Neuronal stem cell (in vitro differentiated cells): ENCODE results near the gene TSPAN4.

Source experiments
- DNase-seq: peaks from one replicate; pipeline ENCODE4 v3.0.0-alpha.2; 2013; ENCODE audit warnings: low spot score
- H2AFZ ChIP-seq: one replicate; pipeline ENCODE4 v1.6.1; 2013; ENCODE audit warnings: mild to moderate bottlenecking, low read length, inconsistent platforms
- H2AK5ac ChIP-seq: 2 replicates; pipeline ENCODE4 v1.6.1; 2013; ENCODE audit warnings: low read depth, mild to moderate bottlenecking, inconsistent platforms, low read length, moderate library complexity, mixed read lengths
- H2BK120ac ChIP-seq: 2 replicates; pipeline ENCODE4 v1.6.1; 2013; ENCODE audit warnings: low read depth, mild to moderate bottlenecking, inconsistent platforms, low read length, moderate library complexity, mixed read lengths
- H2BK12ac ChIP-seq: one replicate; pipeline ENCODE4 v1.6.1; 2013; ENCODE audit warnings: low read length, inconsistent platforms
- H2BK15ac ChIP-seq: 2 replicates; pipeline ENCODE4 v1.6.1; 2013; ENCODE audit warnings: mild to moderate bottlenecking, low read length, inconsistent platforms, mixed read lengths
- H2BK5ac ChIP-seq: one replicate; pipeline ENCODE4 v1.6.1; 2013; ENCODE audit warnings: inconsistent platforms, mild to moderate bottlenecking, low read length, moderate library complexity
- H3K14ac ChIP-seq: one replicate; pipeline ENCODE4 v1.6.1; 2013; ENCODE audit warnings: low read length, inconsistent platforms
- H3K18ac ChIP-seq: 2 replicates; pipeline ENCODE4 v1.6.1; 2013; ENCODE audit warnings: low read length, inconsistent platforms
- H3K23ac ChIP-seq: 2 replicates; pipeline ENCODE4 v1.6.1; 2013; ENCODE audit warnings: low read depth, mild to moderate bottlenecking, mixed read lengths, low read length, inconsistent platforms; ENCODE audit not compliant: poor library complexity
- H3K27ac ChIP-seq: replicated peaks from 3 replicates; pipeline ENCODE4 v1.5.1; 2013; ENCODE audit warnings: low read length, inconsistent platforms
- H3K27me3 ChIP-seq, 3 experiments: 2 replicates each; pipeline ENCODE4 v1.6.1; 2013; ENCODE audit warnings: low read length in 3 of 3, mild to moderate bottlenecking in 2 of 3, inconsistent platforms in 1 of 3, low read depth in 1 of 3, mixed read lengths in 1 of 3, moderate library complexity in 1 of 3; ENCODE audit not compliant: control insufficient read depth in 3 of 3, insufficient read depth in 3 of 3
- H3K36me3 ChIP-seq, 2 donors: replicated peaks in 1 of 2; 2 replicates each; pipeline ENCODE4 v1.6.1; 2013; ENCODE audit warnings: low read length in 2 of 2; ENCODE audit not compliant: control insufficient read depth in 2 of 2, insufficient read depth in 2 of 2
- H3K4ac ChIP-seq: 2 replicates; pipeline ENCODE4 v1.6.1; 2013; ENCODE audit warnings: inconsistent platforms, mild to moderate bottlenecking, low read length, moderate library complexity
- H3K4me1 ChIP-seq, 2 donors: 1 replicate in 1 of 2; 2 replicates in 1 of 2; pipeline ENCODE4 v1.6.1; 2013; ENCODE audit warnings: low read length in 2 of 2, low read depth in 1 of 2; ENCODE audit not compliant: control insufficient read depth in 2 of 2, insufficient read depth in 1 of 2
- H3K4me2 ChIP-seq: one replicate; pipeline ENCODE4 v1.6.1; 2013; ENCODE audit warnings: mild to moderate bottlenecking, low read length, inconsistent platforms; ENCODE audit not compliant: insufficient read depth, poor library complexity, severe bottlenecking
- H3K4me3 ChIP-seq, 2 donors: 2 replicates each; pipeline ENCODE4 v1.5.1; 2013; ENCODE audit warnings: low read length in 2 of 2, mild to moderate bottlenecking in 2 of 2, inconsistent platforms in 1 of 2, moderate library complexity in 1 of 2
- H3K79me1 ChIP-seq: one replicate; pipeline ENCODE4 v1.6.1; 2013; ENCODE audit warnings: low read depth, mild to moderate bottlenecking, inconsistent platforms, low read length, moderate library complexity
- H3K9ac ChIP-seq: one replicate; pipeline ENCODE4 v1.6.1; 2013; ENCODE audit warnings: mild to moderate bottlenecking, low read depth, low read length, inconsistent platforms; ENCODE audit not compliant: poor library complexity
- H3K9me3 ChIP-seq, 2 donors: replicated peaks in 1 of 2; 2 replicates each; pipeline versions ENCODE3 to v1.6.1; 2013; ENCODE audit warnings: low read length in 2 of 2, mild to moderate bottlenecking in 2 of 2, inconsistent platforms in 1 of 2, low read depth in 1 of 2, mixed read lengths in 1 of 2, moderate library complexity in 1 of 2; ENCODE audit not compliant: control insufficient read depth in 2 of 2, insufficient read depth in 1 of 2
- H4K8ac ChIP-seq: one replicate; pipeline ENCODE4 v1.6.1; 2013; ENCODE audit warnings: low read depth, mild to moderate bottlenecking, inconsistent platforms, low read length, moderate library complexity
- H4K91ac ChIP-seq: one replicate; pipeline ENCODE4 v1.6.1; 2013; ENCODE audit warnings: low read length, low read depth, mild to moderate bottlenecking, inconsistent platforms; ENCODE audit not compliant: poor library complexity
- WGBS, 2 donors: extraction: QIAGEN DNeasy Blood & Tissue Kit; methylation state at CpG; one replicate each; pipeline ENCODE4 v1.1.7; 2013; ENCODE audit warnings: missing lambda C conversion rate in 2 of 2, mixed read lengths in 1 of 2; ENCODE audit not compliant: insufficient read length in 2 of 2, insufficient replicate concordance in 1 of 2; ENCODE audit errors: extremely low coverage in 2 of 2; 5-methylcytosine and 5-hydroxymethylcytosine counted together

The TSPAN4 gene

DNA sequence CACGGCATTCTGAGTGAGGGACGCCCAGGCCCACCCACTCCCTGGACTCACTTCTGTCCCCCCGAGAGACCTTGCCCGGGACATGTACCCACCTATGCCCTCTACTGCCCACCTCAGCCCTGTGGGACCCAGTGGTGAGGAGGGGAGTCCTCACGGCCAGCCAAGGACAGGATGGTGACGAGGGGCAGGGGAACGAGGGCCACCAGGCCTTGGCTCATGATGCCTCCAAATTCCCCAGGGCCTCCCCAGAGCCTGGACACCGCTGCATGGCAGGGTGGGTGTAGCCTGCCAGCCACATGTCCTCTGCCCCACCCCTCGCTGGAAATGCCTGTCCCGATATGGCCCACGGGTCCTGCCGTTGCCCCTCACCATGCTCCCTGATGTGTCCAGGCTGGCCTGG lies 26.1 kb downstream of the TSPAN4 start:
- Histone ChIP-seq H3K23ac (no peak overlapping the region), H3K14ac (no peak overlapping the region), H3K36me3 (peaks cover 4 to 36% of the 10 kb centered on the region in 2 donors), H3K4me1 (peaks cover 0 to 4% of the 10 kb centered on the region in 2 donors), H2AFZ (no peak overlapping the region), H3K18ac (no peak overlapping the region), H2AK5ac (no peak overlapping the region), H4K8ac (no peak overlapping the region), H4K91ac (no peak overlapping the region), H2BK120ac (no peak overlapping the region), H2BK5ac (peak overlapping the region; percentile 90), H3K4ac (no peak overlapping the region), H3K27me3 (no peaks in the 10 kb centered on the region), H3K4me3 (peak overlapping the region in 1 of 2 donors; percentile 32), H3K9me3 (no peaks in the 10 kb centered on the region), H3K9ac (no peak overlapping the region), H3K4me2 (no peak overlapping the region), H3K79me1 (peaks cover 5% of the 10 kb centered on the region), H2BK15ac (no peak overlapping the region), H2BK12ac (no peak overlapping the region), H3K27ac (no peak overlapping the region)
- WGBS, 2 donors = no CpG with 5 or more reads among the region's 12 CpGs
- no peak for DNase-seq

DNA sequence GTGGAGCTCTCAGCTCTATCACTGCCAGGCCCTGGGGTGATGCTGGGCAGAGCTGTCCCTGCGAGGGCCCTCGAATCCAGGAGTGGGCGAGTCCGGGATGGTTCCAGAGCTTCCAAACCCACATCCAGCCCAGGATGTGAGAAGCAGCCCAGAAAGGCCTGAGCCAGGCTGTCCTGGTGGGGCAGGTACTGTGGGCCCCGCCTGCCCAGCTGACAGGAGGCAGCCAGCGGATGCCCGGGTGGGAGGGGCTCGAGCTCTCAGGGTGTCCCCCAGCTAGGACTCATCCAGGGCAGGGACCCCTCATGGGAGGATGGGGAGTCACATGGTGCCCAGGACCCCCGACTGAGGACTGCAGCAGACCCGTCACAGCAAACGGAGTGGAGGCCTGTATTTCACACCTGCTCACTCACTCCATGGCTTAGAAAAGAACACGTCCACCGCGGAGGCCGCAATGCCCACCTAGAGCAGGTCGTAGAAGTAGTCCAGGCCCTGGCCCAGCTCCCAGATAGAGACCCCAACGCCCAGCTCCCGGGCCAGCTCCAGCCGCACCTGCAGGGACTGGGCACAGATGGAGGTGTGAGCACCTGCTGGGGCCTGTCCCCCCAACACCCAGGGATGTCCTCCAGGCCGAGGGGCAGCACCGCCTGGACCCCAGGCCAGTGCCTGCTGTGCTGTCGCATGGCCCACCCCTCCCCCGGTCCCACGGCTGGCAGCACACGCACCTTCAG lies 26.9 kb downstream of the TSPAN4 start:
- DNase-seq = no peak
- no peak overlapping the region for H3K27ac ChIP-seq
- no peak overlapping the region for H4K91ac ChIP-seq

DNA sequence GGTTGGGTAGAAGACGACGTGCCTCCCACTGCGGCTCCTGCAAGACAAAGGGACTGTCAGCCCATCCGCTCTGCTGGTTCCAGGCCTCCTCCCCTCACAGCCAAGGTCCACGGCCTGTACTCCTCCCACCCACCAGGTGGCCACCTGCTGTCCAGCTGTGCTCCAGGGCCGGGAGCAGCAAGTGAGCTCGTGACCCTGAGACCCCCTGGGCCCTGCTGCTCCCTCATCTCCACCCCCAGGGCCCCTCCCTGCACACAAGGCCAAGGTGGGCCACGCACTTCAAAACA lies 27.4 kb downstream of the TSPAN4 start:
- no CpG with 5 or more reads among the region's 8 CpGs for WGBS, 2 donors

More for the DNA sequence above, 26.9 kb downstream of the TSPAN4 start:
- no peak overlapping the region for H4K8ac ChIP-seq
- H2AK5ac ChIP-seq = peak overlapping the region; percentile 61
- no peak overlapping the region for H2BK15ac ChIP-seq
- H3K4me2 ChIP-seq = no peak overlapping the region
- peak overlapping the region; percentile 77 for H3K9ac ChIP-seq
- H2BK5ac ChIP-seq = peak overlapping the region; percentile 90
- WGBS, 2 donors = no CpG with 5 or more reads among the region's 25 CpGs
- H3K14ac ChIP-seq = no peak overlapping the region
- H3K4me1 ChIP-seq = peaks cover 0 to 4% of the 10 kb centered on the region in 2 donors
- H3K36me3 ChIP-seq = peaks cover 6 to 31% of the 10 kb centered on the region in 2 donors
- H2AFZ ChIP-seq = no peak overlapping the region
- H3K9me3 ChIP-seq = no peaks in the 10 kb centered on the region
- peaks cover 5% of the 10 kb centered on the region for H3K79me1 ChIP-seq
- no peak overlapping the region for H2BK120ac ChIP-seq
- no peaks in the 10 kb centered on the region for H3K27me3 ChIP-seq
- H3K18ac ChIP-seq = no peak overlapping the region
- H3K23ac ChIP-seq = peak overlapping the region; percentile 98
- no peak overlapping the region for H3K4me3 ChIP-seq
- no peak overlapping the region for H3K4ac ChIP-seq
- no peak overlapping the region for H2BK12ac ChIP-seq

DNA sequence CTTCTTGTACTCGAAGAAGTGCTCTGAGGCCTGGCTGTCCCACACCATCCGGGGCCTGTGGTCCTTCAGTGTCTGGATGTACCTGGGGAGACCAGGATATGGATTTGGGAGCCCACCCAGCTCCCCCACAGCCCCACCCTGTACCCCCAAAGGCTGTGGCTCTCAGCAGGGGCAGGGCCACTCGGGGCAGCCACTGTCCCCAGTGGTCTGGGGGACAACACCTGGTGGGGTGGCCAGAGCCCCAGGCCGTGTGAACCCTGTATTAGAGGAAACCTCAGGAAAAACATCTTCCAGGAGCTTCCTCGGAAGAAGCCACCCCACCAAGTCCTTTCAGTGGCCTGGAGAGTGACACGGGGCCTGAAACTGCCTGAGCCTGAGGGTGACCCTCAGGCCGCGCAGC lies 27.8 kb downstream of the TSPAN4 start:
- H3K9me3 ChIP-seq = no peaks in the 10 kb centered on the region
- H4K8ac ChIP-seq = no peak overlapping the region
- H3K9ac ChIP-seq = peak overlapping the region; percentile 21
- H2BK15ac ChIP-seq = no peak overlapping the region
- H2BK12ac ChIP-seq = no peak overlapping the region
- no peak for DNase-seq
- H2BK5ac ChIP-seq = no peak overlapping the region
- peaks cover 5% of the 10 kb centered on the region for H3K79me1 ChIP-seq
- H2AFZ ChIP-seq = no peak overlapping the region
- no CpG with 5 or more reads among the region's 8 CpGs for WGBS, 2 donors
- H4K91ac ChIP-seq = no peak overlapping the region
- no peak overlapping the region for H3K4me2 ChIP-seq
- no peak overlapping the region for H3K18ac ChIP-seq
- peak overlapping the region; percentile 98 for H3K23ac ChIP-seq
- H3K4ac ChIP-seq = no peak overlapping the region
- H3K4me1 ChIP-seq = peaks cover 0 to 4% of the 10 kb centered on the region in 2 donors
- no peak overlapping the region for H2AK5ac ChIP-seq
- no peaks in the 10 kb centered on the region for H3K27me3 ChIP-seq
- no peak overlapping the region for H3K14ac ChIP-seq
- no peak overlapping the region for H3K27ac ChIP-seq
- H2BK120ac ChIP-seq = no peak overlapping the region
- no peak overlapping the region for H3K4me3 ChIP-seq
- H3K36me3 ChIP-seq = peaks cover 8 to 33% of the 10 kb centered on the region in 2 donors

More for the DNA sequence above, 27.4 kb downstream of the TSPAN4 start:
- H2AK5ac ChIP-seq = peak overlapping the region; percentile 61
- H3K23ac ChIP-seq = peak overlapping the region; percentile 98
- no peak for DNase-seq
- H4K8ac ChIP-seq = no peak overlapping the region
- H2BK15ac ChIP-seq = no peak overlapping the region
- no peak overlapping the region for H3K4me3 ChIP-seq
- H3K4me1 ChIP-seq = peaks cover 0 to 4% of the 10 kb centered on the region in 2 donors
- H3K4me2 ChIP-seq = no peak overlapping the region
- no peak overlapping the region for H3K4ac ChIP-seq
- H3K14ac ChIP-seq = peak overlapping the region; percentile 63
- H3K79me1 ChIP-seq = peaks cover 5% of the 10 kb centered on the region
- no peak overlapping the region for H3K27ac ChIP-seq
- no peaks in the 10 kb centered on the region for H3K27me3 ChIP-seq
- no peak overlapping the region for H2BK5ac ChIP-seq
- peaks cover 8 to 33% of the 10 kb centered on the region in 2 donors for H3K36me3 ChIP-seq
- H2BK120ac ChIP-seq = no peak overlapping the region
- H2BK12ac ChIP-seq = no peak overlapping the region
- H2AFZ ChIP-seq = no peak overlapping the region
- H4K91ac ChIP-seq = no peak overlapping the region
- no peaks in the 10 kb centered on the region for H3K9me3 ChIP-seq
- H3K18ac ChIP-seq = no peak overlapping the region
- peak overlapping the region; percentile 77 for H3K9ac ChIP-seq
